NCI-H82 (cell line): ENCODE measurements around the gene CRYL1.
A peak's percentile ranks its signal among the peaks of the same experiment; 100 is the strongest.

Experiments used
- DNase-seq: peaks from one replicate; lab custom pipeline; 2025; lab: John Stamatoyannopoulos, UW

Gene CRYL1

GRCh38 chr13:20424559-20424852, 101.2 kb downstream of the CRYL1 start:
- no peak for DNase-seq

GRCh38 chr13:20422362-20422761, 103.3 kb downstream of the CRYL1 start:
- DNase-seq, result no peak

GRCh38 chr13:20420938-20421337, 104.7 kb downstream of the CRYL1 start:
- no peak for DNase-seq

GRCh38 chr13:20418953-20419352, 106.7 kb downstream of the CRYL1 start:
- no peak for DNase-seq

- DNase-seq, result no peak
Measured at GRCh38 chr13:20416223-20416745, 109.4 kb downstream of the CRYL1 start.

GRCh38 chr13:20415694-20416107, 110.0 kb downstream of the CRYL1 start:
- no peak for DNase-seq

- no peak for DNase-seq
Measured at GRCh38 chr13:20415306-20415679, 110.4 kb downstream of the CRYL1 start.

GRCh38 chr13:20414546-20415305, 110.9 kb downstream of the CRYL1 start:
- DNase-seq, result no peak

GRCh38 chr13:20412691-20413355, 112.8 kb downstream of the CRYL1 start:
- peak; percentile 31 for DNase-seq

GRCh38 chr13:20411638-20412342, 113.9 kb downstream of the CRYL1 start:
- DNase-seq, result no peak

- no peak for DNase-seq
Measured at GRCh38 chr13:20410726-20411125, 114.9 kb downstream of the CRYL1 start.

- DNase-seq, result no peak
Measured at GRCh38 chr13:20408181-20408580, 117.5 kb downstream of the CRYL1 start.

- DNase-seq, result no peak
Measured at GRCh38 chr13:20407759-20408158, 117.9 kb downstream of the CRYL1 start.

- no peak for DNase-seq
Measured at GRCh38 chr13:20405691-20406090, 120.0 kb downstream of the CRYL1 start.

- DNase-seq, result no peak
Measured at GRCh38 chr13:20404488-20405222, 121.0 kb downstream of the CRYL1 start.

- no peak for DNase-seq
Measured at GRCh38 chr13:20403826-20404225, 121.8 kb downstream of the CRYL1 start.

- DNase-seq, result no peak
Measured at GRCh38 chr13:20402881-20403280, 122.8 kb downstream of the CRYL1 start.

- DNase-seq, result no peak
Measured at GRCh38 chr13:20401931-20402856, 123.5 kb downstream of the CRYL1 start.

- DNase-seq, result no peak
Measured at GRCh38 chr13:20401531-20401930, 124.1 kb downstream of the CRYL1 start.

GRCh38 chr13:20400774-20401173, 124.9 kb downstream of the CRYL1 start:
- DNase-seq, result no peak

- no peak for DNase-seq
Measured at GRCh38 chr13:20399961-20400360, 125.7 kb downstream of the CRYL1 start.
